Neural cell (in vitro differentiated cells): ENCODE results near the gene PRADC1.

Experiments used
- CTCF ChIP-seq: fragments of 450-650 bp; IDR thresholded peaks from 2 replicates; pipeline ENCODE4 v1.5.1; 2014; ENCODE audit warnings: antibody characterized with exemption, mild to moderate bottlenecking, moderate library complexity; ENCODE audit not compliant: poor library complexity, severe bottlenecking
- EZH2 ChIP-seq: fragments of 200-600, 300-800 bp; shearing (Covaris generic), sonication (generic); IDR thresholded peaks from 2 replicates; pipeline ENCODE4 v1.6.1; 2014; ENCODE audit warnings: antibody characterized with exemption, low read length, borderline replicate concordance, mild to moderate bottlenecking; ENCODE audit not compliant: insufficient read depth, poor library complexity, severe bottlenecking
- POLR2AphosphoS5 ChIP-seq: IDR thresholded peaks from 2 replicates; pipeline ENCODE4 v1.6.1; 2012
- RAD21 ChIP-seq: fragments of 450-650 bp; conservative IDR thresholded peaks from 2 replicates; pipeline ENCODE4 v1.6.1; 2014; ENCODE audit warnings: antibody characterized with exemption, mild to moderate bottlenecking, moderate library complexity
- REST ChIP-seq: IDR thresholded peaks from 2 replicates; pipeline ENCODE4 v1.6.1; 2012; ENCODE audit warnings: borderline replicate concordance
- TAF1 ChIP-seq: IDR thresholded peaks from 2 replicates; pipeline ENCODE4 v1.6.1; 2012; ENCODE audit warnings: low read depth

- TF ChIP-seq EZH2 (no peak), TAF1 (no peak), REST (no peak), CTCF (no peak), POLR2AphosphoS5 (no peak), RAD21 (no peak)
These were observed 5.1 kb upstream of the PRADC1 start for GRCh38 chr2:73238149-73238548.
